Measurements from ENCODE around the gene RCAN2. TPM values are rescaled to one million over a fixed set of nuclear protein-coding genes. Genes with fewer than 3 reads are reported as not detected.

RCAN2 gene
- total RNA-seq, 1 experiment from 2014 or later = 4.7 TPM

DNA sequence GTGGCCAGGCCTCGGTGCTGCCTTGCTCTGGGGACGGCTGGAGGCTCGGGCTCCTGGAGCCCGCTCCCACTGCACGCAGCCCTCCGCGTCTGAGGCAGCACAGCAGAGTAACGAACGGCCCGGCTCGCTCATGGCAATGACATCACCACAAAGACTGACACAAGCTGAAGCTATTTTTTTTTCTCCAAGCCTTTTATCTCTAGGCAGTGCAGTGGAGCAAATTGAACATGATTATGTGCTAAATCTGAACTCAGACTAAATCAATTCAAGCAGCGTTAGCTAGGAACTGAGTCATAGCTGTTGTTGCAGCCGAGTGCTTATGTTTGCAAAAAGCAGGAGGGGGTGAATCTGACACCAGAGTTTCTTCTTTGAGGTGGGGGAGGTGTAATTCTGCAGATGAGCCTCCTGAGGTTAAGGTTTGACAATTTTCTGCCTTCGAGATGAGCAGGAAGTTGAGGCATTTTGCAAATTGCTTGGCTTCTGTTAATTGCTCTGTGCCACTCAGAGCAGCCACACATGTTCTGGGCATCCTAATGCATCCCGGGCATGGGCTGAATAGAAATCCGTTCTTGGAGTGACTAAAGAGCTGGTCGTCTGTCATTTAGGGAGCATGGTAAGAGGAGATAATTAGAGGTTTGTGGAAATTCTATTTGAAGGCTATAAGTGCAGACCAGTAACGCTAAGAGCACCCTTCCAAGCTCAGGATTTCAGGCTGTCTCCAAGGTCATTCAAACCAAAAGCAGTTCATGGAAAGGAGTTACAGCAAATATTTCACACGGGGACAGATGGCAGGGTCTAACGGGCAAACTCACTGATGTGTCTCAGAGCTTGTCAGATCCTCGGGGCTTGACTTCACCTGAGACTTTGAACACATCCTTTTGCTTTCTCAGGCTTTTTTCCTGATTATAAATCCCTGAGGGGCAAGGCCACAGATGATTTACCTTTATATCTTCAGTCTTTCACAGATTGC is 165.4 kb downstream of the RCAN2 start:
- Histone ChIP-seq H3K4me1 (ENCODE audit: low read length) (peaks cover 40% of the 10 kb centered on the region), H3K36me3 (ENCODE audit: insufficient read depth, low read length) (no peaks in the 10 kb centered on the region), H3K9me3 (ENCODE audit: low read length) (no peaks in the 10 kb centered on the region), H3K27ac (ENCODE audit: low read length) (peak overlapping the region; percentile 71), H3K9ac (ENCODE audit: low read length) (peak overlapping the region; percentile 44), H2AFZ (ENCODE audit: low read length) (peak overlapping the region; percentile 22; the same call in 1 of the 2 replicates), H3K27me3 (ENCODE audit: low read length) (no peaks in the 10 kb centered on the region), H3K9me2 (replicated peaks; ENCODE audit: insufficient read depth, low read length) (no peaks in the 10 kb centered on the region), H4K20me1 (ENCODE audit: insufficient read depth, low read depth, low read length) (no peaks in the 10 kb centered on the region), H3K4me2 (ENCODE audit: low read depth, low read length, poor library complexity, severe bottlenecking) (peak overlapping the region; percentile 66), H3K79me2 (ENCODE audit: low read length) (no peaks in the 10 kb centered on the region), H3K4me3 (ENCODE audit: low read length) (peak overlapping the region; percentile 33)
- DNase-seq = peak; percentile 92

DNA sequence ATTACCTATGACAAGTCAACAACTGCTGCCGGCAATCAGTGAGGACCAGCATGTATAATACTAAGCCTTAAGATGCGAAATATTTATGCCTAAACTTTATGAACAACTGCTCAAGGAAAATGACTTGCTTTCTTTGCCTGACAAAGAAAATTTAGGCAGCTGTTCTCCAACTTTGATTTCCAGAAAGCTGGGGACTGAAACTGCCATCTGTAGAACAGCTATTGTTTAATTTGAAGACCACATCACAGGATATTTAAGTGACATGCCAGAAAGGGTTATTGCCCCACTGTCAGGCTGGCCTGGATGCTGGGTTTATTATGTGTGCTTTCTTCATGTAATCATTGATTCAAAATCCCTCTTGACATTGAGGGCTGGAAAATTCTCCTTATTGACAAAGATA is 166.5 kb downstream of the RCAN2 start:
- peak overlapping the region; percentile 71 for H3K27ac ChIP-seq (ENCODE audit: low read length)
- H2AFZ ChIP-seq (ENCODE audit: low read length) = no peak overlapping the region
- no peaks in the 10 kb centered on the region for H3K36me3 ChIP-seq (ENCODE audit: insufficient read depth, low read length)
- H3K27me3 ChIP-seq (ENCODE audit: low read length) = no peaks in the 10 kb centered on the region
- peak overlapping the region; percentile 34; the same call in 1 of the 2 replicates for H3K9ac ChIP-seq (ENCODE audit: low read length)
- H3K79me2 ChIP-seq (ENCODE audit: low read length) = no peaks in the 10 kb centered on the region
- H3K4me2 ChIP-seq (ENCODE audit: low read depth, low read length, poor library complexity, severe bottlenecking) = peak overlapping the region; percentile 66
- peaks cover 40% of the 10 kb centered on the region for H3K4me1 ChIP-seq (ENCODE audit: low read length)
- no peak for DNase-seq
- H4K20me1 ChIP-seq (ENCODE audit: insufficient read depth, low read depth, low read length) = no peaks in the 10 kb centered on the region
- H3K9me2 ChIP-seq (replicated peaks; ENCODE audit: insufficient read depth, low read length) = no peaks in the 10 kb centered on the region
- peak overlapping the region; percentile 33; the same call in 1 of the 2 replicates for H3K4me3 ChIP-seq (ENCODE audit: low read length)
- H3K9me3 ChIP-seq (ENCODE audit: low read length) = no peaks in the 10 kb centered on the region

DNA sequence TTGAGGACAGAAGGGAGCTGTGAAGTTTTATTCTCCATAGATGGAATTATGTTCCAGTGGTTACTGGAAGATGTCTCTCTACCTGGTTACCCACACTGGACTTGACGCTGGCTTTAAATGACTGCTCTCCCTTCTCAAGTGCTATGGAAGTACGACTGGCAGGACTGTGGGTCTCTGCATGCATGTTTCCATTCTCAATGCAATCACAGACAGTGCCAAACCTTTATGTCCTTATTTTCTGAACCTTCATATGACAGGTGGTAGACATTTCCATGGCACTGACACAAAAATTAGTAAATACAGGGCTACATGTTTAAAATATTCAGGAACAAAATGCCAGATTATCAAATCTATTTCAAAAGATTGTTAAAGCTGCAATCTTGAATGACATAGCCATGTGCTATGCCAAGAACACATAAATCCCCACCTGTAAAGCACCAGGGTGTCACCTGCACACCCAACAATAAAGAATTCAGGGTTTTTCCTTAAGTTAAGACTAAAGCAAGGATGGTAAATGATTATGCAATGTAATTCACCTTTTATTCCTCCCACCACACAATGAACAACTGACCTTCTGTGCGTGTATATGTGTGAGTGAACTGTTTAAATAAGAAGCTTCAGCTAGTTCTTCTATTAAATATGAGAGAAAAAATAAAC is 167.2 kb downstream of the RCAN2 start:
- H4K20me1 ChIP-seq (ENCODE audit: insufficient read depth, low read depth, low read length) = no peaks in the 10 kb centered on the region
- peaks cover 40% of the 10 kb centered on the region for H3K4me1 ChIP-seq (ENCODE audit: low read length)
- H3K4me3 ChIP-seq (ENCODE audit: low read length) = no peak overlapping the region
- H2AFZ ChIP-seq (ENCODE audit: low read length) = no peak overlapping the region
- no peak for DNase-seq
- no peak overlapping the region for H3K9ac ChIP-seq (ENCODE audit: low read length)
- no peaks in the 10 kb centered on the region for H3K9me2 ChIP-seq (replicated peaks; ENCODE audit: insufficient read depth, low read length)
- H3K36me3 ChIP-seq (ENCODE audit: insufficient read depth, low read length) = no peaks in the 10 kb centered on the region
- H3K27ac ChIP-seq (ENCODE audit: low read length) = no peak overlapping the region
- H3K9me3 ChIP-seq (ENCODE audit: low read length) = no peaks in the 10 kb centered on the region
- H3K4me2 ChIP-seq (ENCODE audit: low read depth, low read length, poor library complexity, severe bottlenecking) = no peak overlapping the region
- no peaks in the 10 kb centered on the region for H3K27me3 ChIP-seq (ENCODE audit: low read length)
- no peaks in the 10 kb centered on the region for H3K79me2 ChIP-seq (ENCODE audit: low read length)

DNA sequence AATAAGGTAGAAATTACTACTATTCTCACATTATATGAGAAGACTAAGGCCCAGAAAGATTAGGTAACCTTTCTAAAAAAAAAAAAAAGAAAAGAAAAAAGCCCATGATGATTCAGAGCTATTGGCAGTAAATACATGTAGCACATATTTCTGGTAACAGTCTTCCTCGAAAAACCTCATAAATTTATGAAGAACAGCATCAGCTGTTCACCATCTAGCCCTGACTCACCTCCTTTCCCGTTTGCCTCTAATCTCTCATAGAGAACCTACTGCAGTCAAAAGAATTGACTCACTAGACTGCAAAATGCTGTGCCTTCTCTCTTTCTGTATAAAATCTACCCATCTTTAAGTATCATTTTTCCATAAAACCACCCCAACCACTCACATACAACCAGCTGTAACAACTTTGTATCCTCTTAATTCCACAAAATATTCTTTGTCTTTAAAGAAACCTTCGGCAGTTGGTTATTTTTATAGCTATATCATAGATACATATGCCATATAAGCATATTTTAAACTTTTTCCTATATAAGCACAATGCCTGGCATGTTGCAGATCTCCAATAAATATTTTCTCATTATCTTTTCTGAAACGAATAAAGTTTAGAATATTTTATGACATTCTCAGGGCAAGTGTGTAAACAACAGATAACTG is 167.8 kb downstream of the RCAN2 start:
- Histone ChIP-seq H3K27me3 (ENCODE audit: low read length) (no peaks in the 10 kb centered on the region), H3K4me1 (ENCODE audit: low read length) (peaks cover 40% of the 10 kb centered on the region), H4K20me1 (ENCODE audit: insufficient read depth, low read depth, low read length) (no peaks in the 10 kb centered on the region), H3K79me2 (ENCODE audit: low read length) (no peaks in the 10 kb centered on the region), H3K9me3 (ENCODE audit: low read length) (no peaks in the 10 kb centered on the region), H3K27ac (ENCODE audit: low read length) (no peak overlapping the region), H3K4me3 (ENCODE audit: low read length) (no peak overlapping the region), H2AFZ (ENCODE audit: low read length) (no peak overlapping the region), H3K9me2 (replicated peaks; ENCODE audit: insufficient read depth, low read length) (no peaks in the 10 kb centered on the region), H3K36me3 (ENCODE audit: insufficient read depth, low read length) (no peaks in the 10 kb centered on the region), H3K4me2 (ENCODE audit: low read depth, low read length, poor library complexity, severe bottlenecking) (no peak overlapping the region), H3K9ac (ENCODE audit: low read length) (no peak overlapping the region)
- no peak for DNase-seq

DNA sequence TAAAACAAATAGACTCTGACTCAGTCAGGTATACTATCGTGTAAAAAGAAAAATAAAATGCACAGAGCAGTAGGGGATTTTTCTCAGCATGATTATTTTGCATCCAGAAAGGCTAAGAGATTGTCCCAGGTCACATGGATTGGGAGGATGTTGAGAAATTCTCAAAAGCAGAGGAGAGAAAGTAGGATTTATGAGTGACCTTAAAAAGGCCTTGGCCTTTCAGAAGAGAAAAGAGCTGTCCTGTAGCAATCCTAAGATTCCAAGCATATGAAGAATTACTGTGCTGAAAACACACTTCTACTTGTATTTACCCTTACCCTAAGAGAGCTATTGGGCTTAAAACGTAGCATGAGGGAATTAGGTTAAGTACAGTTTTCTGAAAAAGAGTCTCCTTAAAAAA is 170.7 kb downstream of the RCAN2 start:
- Histone ChIP-seq H3K9me2 (replicated peaks; ENCODE audit: insufficient read depth, low read length) (no peaks in the 10 kb centered on the region), H3K4me1 (ENCODE audit: low read length) (peaks cover 11% of the 10 kb centered on the region), H3K36me3 (ENCODE audit: insufficient read depth, low read length) (no peaks in the 10 kb centered on the region), H2AFZ (ENCODE audit: low read length) (no peak overlapping the region), H3K4me2 (ENCODE audit: low read depth, low read length, poor library complexity, severe bottlenecking) (no peak overlapping the region), H3K9me3 (ENCODE audit: low read length) (no peaks in the 10 kb centered on the region), H3K79me2 (ENCODE audit: low read length) (no peaks in the 10 kb centered on the region), H3K9ac (ENCODE audit: low read length) (no peak overlapping the region), H3K27ac (ENCODE audit: low read length) (no peak overlapping the region), H3K27me3 (ENCODE audit: low read length) (no peaks in the 10 kb centered on the region), H3K4me3 (ENCODE audit: low read length) (no peak overlapping the region), H4K20me1 (ENCODE audit: insufficient read depth, low read depth, low read length) (no peaks in the 10 kb centered on the region)
- DNase-seq = no peak

DNA sequence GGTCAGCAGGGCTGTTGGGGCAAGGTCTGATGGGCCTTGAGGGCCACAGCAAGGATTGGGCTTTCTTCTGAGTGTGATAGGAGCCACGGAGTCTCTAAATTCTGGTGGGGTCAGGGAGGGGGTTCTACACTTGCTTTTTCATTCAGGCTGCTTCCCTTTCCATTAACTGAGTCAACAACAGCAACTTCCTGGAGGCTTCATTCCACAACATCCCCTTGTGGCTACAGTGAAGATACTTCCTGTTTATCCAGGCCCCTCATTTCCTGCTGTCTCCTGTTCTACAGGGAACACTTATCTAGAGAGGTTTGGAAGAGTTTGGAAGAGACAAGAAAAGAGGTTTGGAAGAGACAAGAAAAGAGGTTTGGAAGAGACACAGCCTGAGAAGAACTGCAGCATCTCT is 175.7 kb downstream of the RCAN2 start:
- H3K4me1 ChIP-seq (ENCODE audit: low read length) = no peaks in the 10 kb centered on the region
- H3K36me3 ChIP-seq (ENCODE audit: insufficient read depth, low read length) = no peaks in the 10 kb centered on the region
- no peaks in the 10 kb centered on the region for H4K20me1 ChIP-seq (ENCODE audit: insufficient read depth, low read depth, low read length)
- no peaks in the 10 kb centered on the region for H3K27me3 ChIP-seq (ENCODE audit: low read length)
- no peaks in the 10 kb centered on the region for H3K9me3 ChIP-seq (ENCODE audit: low read length)
- H3K4me2 ChIP-seq (ENCODE audit: low read depth, low read length, poor library complexity, severe bottlenecking) = no peak overlapping the region
- H2AFZ ChIP-seq (ENCODE audit: low read length) = no peak overlapping the region
- no peak overlapping the region for H3K4me3 ChIP-seq (ENCODE audit: low read length)
- H3K27ac ChIP-seq (ENCODE audit: low read length) = no peak overlapping the region
- H3K79me2 ChIP-seq (ENCODE audit: low read length) = no peaks in the 10 kb centered on the region
- H3K9ac ChIP-seq (ENCODE audit: low read length) = no peak overlapping the region
- DNase-seq = no peak
- H3K9me2 ChIP-seq (replicated peaks; ENCODE audit: insufficient read depth, low read length) = no peaks in the 10 kb centered on the region

DNA sequence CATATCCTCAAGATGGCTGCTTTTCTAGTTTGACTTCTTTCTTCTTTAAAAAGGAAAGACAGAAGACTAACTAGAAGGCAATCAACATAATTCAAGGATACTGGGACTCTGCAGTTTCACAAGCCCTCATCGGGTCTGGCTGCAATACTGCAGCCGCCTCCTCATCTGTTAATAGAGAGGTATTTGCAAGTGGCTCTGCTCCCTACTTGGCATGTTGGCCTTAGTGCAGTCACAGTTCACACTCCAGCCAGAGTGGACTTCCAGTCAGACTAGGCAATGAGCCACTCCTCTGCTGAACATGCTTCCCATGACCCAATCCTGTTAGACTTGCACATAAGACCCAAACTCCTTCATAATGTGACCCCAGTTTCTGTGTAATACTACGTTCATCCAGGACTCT is 178.6 kb downstream of the RCAN2 start:
- H3K9ac ChIP-seq (ENCODE audit: low read length) = no peak overlapping the region
- no peaks in the 10 kb centered on the region for H3K9me3 ChIP-seq (ENCODE audit: low read length)
- no peaks in the 10 kb centered on the region; the same call in 1 of the 2 replicates for H3K9me2 ChIP-seq (replicated peaks; ENCODE audit: insufficient read depth, low read length)
- no peaks in the 10 kb centered on the region for H3K36me3 ChIP-seq (ENCODE audit: insufficient read depth, low read length)
- no peak overlapping the region for H3K27ac ChIP-seq (ENCODE audit: low read length)
- DNase-seq = no peak
- no peaks in the 10 kb centered on the region for H3K4me1 ChIP-seq (ENCODE audit: low read length)
- no peaks in the 10 kb centered on the region for H3K27me3 ChIP-seq (ENCODE audit: low read length)
- no peak overlapping the region for H3K4me2 ChIP-seq (ENCODE audit: low read depth, low read length, poor library complexity, severe bottlenecking)
- no peak overlapping the region for H2AFZ ChIP-seq (ENCODE audit: low read length)
- H4K20me1 ChIP-seq (ENCODE audit: insufficient read depth, low read depth, low read length) = no peaks in the 10 kb centered on the region
- no peaks in the 10 kb centered on the region for H3K79me2 ChIP-seq (ENCODE audit: low read length)
- H3K4me3 ChIP-seq (ENCODE audit: low read length) = no peak overlapping the region

DNA sequence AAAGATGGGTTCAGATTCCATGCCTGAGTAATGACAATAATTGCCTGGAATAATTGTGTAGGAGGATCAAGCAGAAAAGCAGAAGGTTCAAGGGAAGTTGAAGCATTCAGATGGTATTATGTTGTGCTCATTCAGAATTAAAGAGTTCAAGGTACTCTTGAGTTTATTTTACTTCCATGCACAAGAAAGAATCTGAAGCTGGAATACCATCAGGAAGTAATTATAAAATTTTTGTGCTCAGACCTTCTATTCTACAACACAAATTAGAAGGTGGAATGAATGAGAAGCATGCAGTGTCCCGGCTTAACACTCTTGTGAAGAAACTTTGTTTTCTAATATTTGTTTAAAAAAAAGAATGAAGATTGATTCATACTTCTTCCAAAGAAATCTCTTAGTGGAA is 181.1 kb downstream of the RCAN2 start:
- Histone ChIP-seq H3K27ac (ENCODE audit: low read length) (no peak overlapping the region), H4K20me1 (ENCODE audit: insufficient read depth, low read depth, low read length) (no peaks in the 10 kb centered on the region), H3K27me3 (ENCODE audit: low read length) (no peaks in the 10 kb centered on the region), H3K36me3 (ENCODE audit: insufficient read depth, low read length) (no peaks in the 10 kb centered on the region), H3K9me3 (ENCODE audit: low read length) (no peaks in the 10 kb centered on the region), H3K4me1 (ENCODE audit: low read length) (no peaks in the 10 kb centered on the region), H3K9me2 (replicated peaks; ENCODE audit: insufficient read depth, low read length) (no peaks in the 10 kb centered on the region; the same call in 1 of the 2 replicates), H3K4me3 (ENCODE audit: low read length) (no peak overlapping the region), H3K4me2 (ENCODE audit: low read depth, low read length, poor library complexity, severe bottlenecking) (no peak overlapping the region), H2AFZ (ENCODE audit: low read length) (no peak overlapping the region), H3K9ac (ENCODE audit: low read length) (no peak overlapping the region), H3K79me2 (ENCODE audit: low read length) (no peaks in the 10 kb centered on the region)
- no peak for DNase-seq
